Measurements from ENCODE around the gene EMILIN3. TPM values are rescaled to one million over a fixed set of nuclear protein-coding genes. Genes with fewer than 3 reads are reported as not detected.
A peak's percentile ranks its signal among the peaks of the same experiment; 100 is the strongest.

EMILIN3 gene
- total and polyA plus RNA-seq, 2 of the 8 experiments (the other 6 are each of a cell fraction or from before 2014, with no cell fraction given): 3.8 to 5.2 TPM

GRCh38 chr20:41317546-41318270, 48.9 kb downstream of the EMILIN3 start, which contains the start of gene ZHX3:
Gene ZHX3, minus strand, starts transcription at chr20:41317731. Its CDS starts 112,815 bp downstream, at chr20:41204916.
- Histone ChIP-seq H3K79me1 (ENCODE audit: low read depth, low read length) (no peaks in the 10 kb centered on the region), H3K79me2 (ENCODE audit: control insufficient read depth in 1 of 2, insufficient read depth in 2 of 2, low read length in 2 of 2) (no peaks in the 10 kb centered on the region), H3K4me1 (replicated peaks in 1 of 4; ENCODE audit: control insufficient read depth in 3 of 4, insufficient read depth in 4 of 4, low read length in 3 of 4) (peaks cover 0 to 4% (median 1%) of the 10 kb centered on the region in 4 experiments; a peak in 4 of 7 replicates), H3K56ac (replicated peaks; ENCODE audit: insufficient read length, low read depth, low read length) (peak within 1 kb of the TSS; percentile 32), H3K9me3 (ENCODE audit: insufficient read depth in 2 of 2, low read depth in 1 of 2, low read length in 1 of 2) (no peaks in the 10 kb centered on the region), H2AFZ (ENCODE audit: low read length) (peak within 1 kb of the TSS; percentile 100), H3K4me2 (ENCODE audit: insufficient read depth in 1 of 2, low read depth in 2 of 2, low read length in 2 of 2) (peak within 1 kb of the TSS; percentile 89 to 94), H2BK15ac (ENCODE audit: low read length) (no peak within 1 kb of the TSS; the same call in 1 of the 2 replicates), H3K14ac (ENCODE audit: insufficient read length) (no peak within 1 kb of the TSS), H3K27me3 (replicated peaks in 1 of 4; ENCODE audit: control insufficient read depth in 3 of 4, extremely low read depth in 1 of 4, insufficient read depth in 3 of 4, low read length in 3 of 4) (peaks cover 0 to 4% (median 2%) of the 10 kb centered on the region in 4 experiments; a peak in 3 of 7 replicates), H4K5ac (ENCODE audit: insufficient read length, low read depth, low read length) (peak within 1 kb of the TSS; percentile 81), H3K23ac (ENCODE audit: insufficient read length) (no peak within 1 kb of the TSS), H3K18ac (ENCODE audit: extremely low read depth, low read length) (peak within 1 kb of the TSS; percentile 98), H3K23me2 (ENCODE audit: low read depth, low read length) (peaks cover 6% of the 10 kb centered on the region; the same call in 1 of the 2 replicates), H2BK12ac (ENCODE audit: low read depth, low read length) (no peak within 1 kb of the TSS), H3K27ac (ENCODE audit: low read depth, low read length) (no peak within 1 kb of the TSS), H3K36me3 (ENCODE audit: control insufficient read depth in 2 of 4, insufficient read depth in 4 of 4, low read length in 3 of 4) (no peaks in the 10 kb centered on the region), H2BK5ac (ENCODE audit: low read depth, low read length) (peak within 1 kb of the TSS; percentile 47; the same call in 1 of the 2 replicates), H2BK120ac (replicated peaks; ENCODE audit: low read depth, low read length) (no peak within 1 kb of the TSS), H4K20me1 (replicated peaks in 1 of 2; ENCODE audit: control insufficient read depth in 1 of 2, insufficient read depth in 2 of 2, low read length in 2 of 2) (peaks cover 0 to 2% of the 10 kb centered on the region in 2 experiments), H3K4ac (replicated peaks; ENCODE audit: insufficient read length, low read depth, low read length) (no peak within 1 kb of the TSS), H3K9ac (replicated peaks in 1 of 4; ENCODE audit: extremely low read depth in 1 of 4, low read depth in 3 of 4, low read length in 3 of 4) (peak within 1 kb of the TSS; percentile 27 to 86 (median 46); a peak in 4 of 7 replicates), H4K91ac (replicated peaks; ENCODE audit: insufficient read length, low read length) (peak within 1 kb of the TSS; percentile 17), H2BK20ac (ENCODE audit: low read length) (no peak within 1 kb of the TSS), H3K4me3 (ENCODE audit: extremely low read depth in 1 of 4, insufficient read depth in 2 of 4, low read depth in 3 of 4, low read length in 4 of 4) (peak within 1 kb of the TSS; percentile 61 to 83 (median 65)), H2AK5ac (ENCODE audit: low read depth, low read length) (no peak within 1 kb of the TSS), H4K8ac (ENCODE audit: extremely low read depth, insufficient read depth, low read length) (peak within 1 kb of the TSS; percentile 62; the same call in 1 of the 2 replicates)
- ChIA-PET POLR2A (ENCODE audit: partially characterized antibody) (interaction anchor here (0.6 kb wide), 1 partner anchor 177 kb away, joined by 3 read pairs; no protein-coding TSS in a partner anchor), CTCF (ENCODE audit: partially characterized antibody) (interaction anchor here (1.1 to 1.7 kb wide), 4 partner anchors 9 to 72 kb away, joined by 3 to 5 read pairs (median 3); no protein-coding TSS in a partner anchor)
- FAIRE-seq: no peak
- WGBS, 2 experiments (ENCODE audit: extremely low coverage in 1 of 2, insufficient coverage in 1 of 2, insufficient read length in 1 of 2, insufficient replicate concordance in 2 of 2, low coverage in 1 of 2, low lambda C conversion rate in 2 of 2, missing lambda C conversion rate in 1 of 2): 4% methylated on average over 40 of the region's 64 CpGs; no CpG with 5 or more reads in 1 of the 2 experiments
- peak; percentile 91 to 98 for DNase-seq (ENCODE audit: low read depth in 1 of 2, low spot score in 2 of 2)
- TF ChIP-seq TEAD4 (IDR thresholded peaks at IDR 0.05; ENCODE audit: low read depth, low read length) (no peak), RAD21 (IDR thresholded peaks at IDR 0.05 in 1 of 2, conservative IDR thresholded peaks at IDR 0.05 in 1 of 2; ENCODE audit: low read depth in 2 of 2, low read length in 2 of 2) (no peak), SIN3A (conservative IDR thresholded peaks at IDR 0.05 in 1 of 2, IDR thresholded peaks at IDR 0.05 in 1 of 2; ENCODE audit: low read depth in 1 of 2, low read length in 2 of 2) (no peak), NRF1 (IDR thresholded peaks at IDR 0.05; ENCODE audit: low read depth, low read length) (peak; percentile 84), JUN (IDR thresholded peaks at IDR 0.05; ENCODE audit: low read depth, low read length) (no peak), CBX8 (IDR thresholded peaks at IDR 0.05; ENCODE audit: borderline replicate concordance, low read depth, low read length) (no peak), SAP30 (IDR thresholded peaks at IDR 0.05; ENCODE audit: insufficient read depth, insufficient replicate concordance, low read length) (no peak), CHD2 (IDR thresholded peaks at IDR 0.05; ENCODE audit: low read length) (no peak), POLR2A (IDR thresholded peaks at IDR 0.05; ENCODE audit: control extremely low read depth in 1 of 2, low read depth in 2 of 2, low read length in 2 of 2) (peak in 1 of 2 experiments; percentile 16; a peak in 1 of 3 replicates)
- TF ChIP-seq, protein P1, sequence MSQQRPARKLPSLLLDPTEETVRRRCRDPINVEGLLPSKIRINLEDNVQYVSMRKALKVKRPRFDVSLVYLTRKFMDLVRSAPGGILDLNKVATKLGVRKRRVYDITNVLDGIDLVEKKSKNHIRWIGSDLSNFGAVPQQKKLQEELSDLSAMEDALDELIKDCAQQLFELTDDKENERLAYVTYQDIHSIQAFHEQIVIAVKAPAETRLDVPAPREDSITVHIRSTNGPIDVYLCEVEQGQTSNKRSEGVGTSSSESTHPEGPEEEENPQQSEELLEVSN (IDR thresholded peaks at IDR 0.05): 0 out of 2 replicates have a peak, but pooled peaks have one; percentile 21

All from H1 (cell line).